DMS 273 (cell line): Measurements from ENCODE around the gene SULT2A1.
A peak's percentile ranks its signal among the peaks of the same experiment; 100 is the strongest.
"Not testable (repeated sequence)": the region's sequence is repeated elsewhere in the genome, so short reads cannot be mapped to it uniquely, and the experiment has no call there.

Source experiments
- DNase-seq: peaks from one replicate; lab custom pipeline; 2025; ENCODE audit not compliant: unreplicated experiment; lab: John Stamatoyannopoulos, UW

SULT2A1 gene

DNA sequence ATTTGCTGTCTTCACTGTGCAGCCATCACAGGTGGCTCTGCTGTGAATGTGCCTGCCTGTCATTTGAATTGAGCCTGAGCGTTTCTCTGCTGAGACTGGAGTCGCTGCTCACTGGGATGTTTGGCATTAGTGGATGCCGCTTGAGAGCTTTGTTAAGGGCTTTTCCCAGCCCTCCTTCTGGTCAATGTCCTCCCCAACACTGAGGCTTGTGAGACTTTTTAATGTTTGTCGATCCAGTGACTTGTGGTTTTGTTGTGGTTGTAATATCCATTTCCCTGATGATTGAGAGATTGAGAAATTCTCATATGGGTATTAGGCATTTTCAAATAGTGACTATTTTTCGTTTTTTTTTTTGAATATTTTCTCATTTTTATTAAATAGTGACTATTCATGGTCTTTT lies 24.5 kb downstream of the SULT2A1 start:
- no peak for DNase-seq

- no peak for DNase-seq
Measured at GRCh38 chr19:47860602-47861297, 25.4 kb downstream of the SULT2A1 start.

- not testable (repeated sequence) for DNase-seq
Measured at GRCh38 chr19:47859838-47860237, 26.3 kb downstream of the SULT2A1 start.

- not testable (repeated sequence) for DNase-seq
Measured at GRCh38 chr19:47858646-47859285, 27.3 kb downstream of the SULT2A1 start, which contains the start of gene TPRX2. TPRX2 (plus strand) TSS chr19:47859235; CDS start chr19:47859247, 12 bp downstream.

DNA sequence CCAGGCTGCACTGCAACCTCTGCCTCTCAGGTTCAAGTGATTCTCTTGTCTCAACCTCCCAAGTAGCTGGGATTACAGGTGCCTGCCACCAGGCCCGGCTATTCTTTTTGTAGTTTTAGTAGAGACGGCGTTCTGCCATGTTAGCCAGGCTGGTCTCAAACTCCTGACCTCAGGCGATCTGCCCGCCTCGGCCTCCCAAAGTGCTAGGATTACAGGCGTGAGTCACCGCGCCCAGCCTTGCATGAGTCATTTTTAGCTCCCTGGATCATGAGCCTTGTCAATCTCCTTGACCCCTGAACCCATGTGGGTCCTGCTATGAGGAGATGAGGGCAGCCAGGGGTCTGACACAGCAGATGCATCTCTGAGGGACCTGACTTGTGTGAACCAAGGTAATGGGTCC lies 27.9 kb downstream of the SULT2A1 start:
- DNase-seq: not testable (repeated sequence)

- DNase-seq: no peak
Measured at GRCh38 chr19:47854459-47854858, 31.7 kb downstream of the SULT2A1 start.

GRCh38 chr19:47853003-47853402 lies 33.1 kb downstream of the SULT2A1 start:
- no peak for DNase-seq

DNA sequence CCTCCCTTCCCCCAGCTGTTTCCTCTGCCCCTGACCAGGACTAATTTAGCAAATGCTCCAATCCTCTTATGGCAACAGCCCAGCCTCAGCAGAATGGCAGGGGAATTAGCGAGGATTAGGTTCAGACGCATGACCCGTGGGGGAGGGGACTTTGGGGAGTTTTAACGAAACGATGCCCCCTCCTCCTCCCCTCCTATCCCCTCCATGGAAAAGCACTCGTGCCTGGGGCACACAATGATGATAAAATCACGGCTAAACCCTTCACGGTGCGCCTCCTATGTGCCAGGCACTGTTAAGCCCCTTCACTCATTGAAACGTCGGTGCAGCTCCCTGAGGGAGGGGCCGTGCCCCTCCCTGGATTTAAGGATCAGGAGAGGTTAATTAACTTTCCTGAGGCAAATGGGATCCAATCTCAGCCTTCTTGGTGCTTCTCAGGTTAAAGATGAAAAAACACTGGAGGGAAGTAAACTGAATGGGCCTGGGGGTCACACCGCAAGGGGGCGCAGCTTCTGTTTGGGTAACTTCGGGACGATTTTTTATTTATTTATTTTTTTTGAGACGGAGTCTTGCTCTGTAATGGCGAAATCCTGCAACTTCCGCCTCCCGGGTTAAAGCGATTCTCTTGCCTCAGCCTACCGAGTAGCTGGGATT lies 37.2 kb downstream of the SULT2A1 start:
- peak; percentile 45 for DNase-seq

- no peak for DNase-seq
Measured at GRCh38 chr19:47848425-47848822, 37.7 kb downstream of the SULT2A1 start.

DNA sequence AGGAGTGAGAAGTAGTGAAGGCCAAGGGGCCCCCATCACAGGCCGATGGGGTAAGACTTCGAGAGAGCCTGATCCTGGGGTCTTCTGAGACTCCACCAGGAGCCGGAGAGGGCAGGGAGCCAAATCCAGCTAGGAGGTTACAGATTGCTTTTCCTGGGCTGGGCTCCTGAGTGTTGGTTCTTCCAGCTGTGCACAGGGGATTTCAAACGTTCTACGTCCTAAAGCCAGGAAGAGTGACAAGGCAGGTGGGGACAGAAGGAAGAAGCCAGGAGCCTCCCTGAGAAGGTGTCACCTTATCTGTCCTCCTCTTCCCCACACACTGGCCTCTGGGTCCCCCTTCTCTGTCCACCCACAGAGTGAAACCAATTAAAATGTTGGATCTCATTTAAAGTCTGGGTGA lies 43.2 kb downstream of the SULT2A1 start:
- no peak for DNase-seq

DNA sequence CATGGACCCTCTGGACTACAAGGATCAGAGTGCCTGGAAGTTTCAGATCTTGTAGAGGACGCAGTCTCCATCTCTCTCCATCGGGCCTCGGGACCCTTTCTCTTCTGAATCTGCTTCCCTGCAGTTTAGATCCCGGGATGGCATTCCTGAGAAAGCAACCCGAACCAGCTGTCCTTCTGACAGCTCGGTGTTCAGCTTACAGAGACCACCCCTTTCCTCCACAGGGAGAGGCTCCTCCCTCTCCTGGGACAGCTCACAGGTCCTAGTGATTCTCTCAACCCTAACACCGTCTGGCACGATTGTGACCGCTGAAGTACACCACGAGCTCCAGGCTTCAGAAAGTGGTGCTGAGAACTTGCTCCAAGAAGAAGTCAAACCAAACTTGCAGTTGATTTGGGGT lies 46.2 kb downstream of the SULT2A1 start:
- peak; percentile 49 for DNase-seq

- no peak for DNase-seq
Measured at GRCh38 chr19:47839411-47839810, 46.7 kb downstream of the SULT2A1 start.

GRCh38 chr19:47836038-47836437 lies 50.1 kb downstream of the SULT2A1 start:
- no peak for DNase-seq

GRCh38 chr19:47832723-47833122 lies 53.4 kb downstream of the SULT2A1 start:
- DNase-seq: no peak

DNA sequence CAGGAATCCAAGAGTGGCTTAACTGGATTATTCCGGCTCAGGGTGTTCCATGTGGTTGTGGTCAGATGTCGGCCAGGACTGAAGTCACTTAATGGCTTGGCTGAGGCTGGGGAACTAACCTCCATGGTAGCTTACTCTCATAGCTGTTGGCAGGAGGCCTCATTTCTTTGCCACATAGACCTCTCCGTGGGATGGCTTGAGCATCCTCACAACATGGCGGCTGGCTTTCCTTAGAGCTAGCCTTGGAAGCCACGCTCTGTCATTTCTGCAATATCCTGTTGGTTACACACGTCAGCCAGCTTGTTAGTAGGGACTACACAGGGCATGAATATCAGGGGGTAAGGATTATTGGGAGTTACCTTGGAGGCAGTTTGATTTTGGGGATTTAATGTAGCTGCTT lies 59.3 kb downstream of the SULT2A1 start:
- no peak for DNase-seq

DNA sequence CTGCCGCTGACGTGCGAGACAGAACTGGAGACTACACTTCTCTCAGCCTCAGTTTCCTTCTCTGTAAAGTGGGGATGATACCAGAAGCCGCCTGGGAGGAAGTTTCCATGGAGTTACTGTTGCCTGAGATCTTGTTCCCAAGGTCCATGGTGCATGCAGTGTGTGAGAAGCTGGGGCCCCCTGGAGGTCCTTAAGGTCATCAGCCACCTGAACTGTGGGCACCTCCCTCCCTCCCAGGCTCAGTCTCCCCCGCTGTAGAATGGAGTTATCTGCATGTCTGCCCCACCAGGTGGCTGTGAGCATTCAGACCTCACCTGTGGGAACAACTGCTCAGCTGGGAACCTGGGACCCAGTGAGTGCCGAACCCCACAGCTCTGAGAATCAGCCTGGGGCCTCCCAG lies 61.7 kb downstream of the SULT2A1 start:
- no peak for DNase-seq

DNA sequence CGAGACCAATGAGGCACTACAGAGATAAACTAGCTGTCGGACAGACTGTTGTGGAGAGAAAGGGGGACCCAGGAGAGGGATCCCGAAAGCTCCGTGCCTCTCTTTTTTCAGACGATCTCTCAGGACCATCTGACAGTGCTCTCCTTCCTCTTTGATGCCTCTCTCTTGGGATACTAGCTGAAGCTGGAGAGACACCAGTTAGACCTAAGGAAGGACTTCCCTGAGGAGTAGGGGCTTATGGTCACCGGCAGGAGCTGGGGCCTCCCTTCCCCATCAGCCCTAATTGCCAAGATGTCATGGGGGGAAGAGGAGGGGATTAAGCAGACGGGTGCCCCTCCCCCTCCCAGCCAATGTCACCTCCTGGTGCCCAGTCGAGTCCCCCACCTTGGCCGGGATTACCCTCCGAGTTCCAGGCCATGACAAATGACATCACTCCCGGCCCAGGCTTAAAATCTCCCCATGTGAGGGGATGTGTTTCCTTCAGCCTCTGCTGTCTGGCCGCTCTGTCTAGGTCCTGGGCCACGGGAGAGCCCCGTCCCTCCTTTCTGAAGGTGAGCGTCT lies 64.6 kb downstream of the SULT2A1 start, which contains the start of gene CRX:
Gene CRX (plus strand): TSS at position 478 of the 561 bp plus-strand sequence. CDS start 12,507 bp downstream, outside the sequence.
- DNase-seq: no peak
